Transverse colon (tissue), 4 donors: Measurements from ENCODE around the gene DLK2.

Experiments used
- CTCF ChIP-seq, 5 experiments: fragments of 200-600 bp in 3 of 5; fragments of 450-650 bp in 2 of 5; sonication (generic) in 3 of 5; IDR thresholded peaks; 1 replicate in 2 of 5; 2 replicates in 3 of 5; pipeline ENCODE4 v1.5.1; 2016 to 2017; ENCODE audit warnings: antibody characterized with exemption in 5 of 5, inconsistent platforms in 3 of 5, mild to moderate bottlenecking in 2 of 5, moderate library complexity in 1 of 5
- POLR2AphosphoS5 ChIP-seq, 3 donors: sonication (generic); formaldehyde crosslinking; IDR thresholded peaks; one replicate each; pipeline ENCODE4 v1.6.1; 2016; ENCODE audit warnings: antibody characterized with exemption in 3 of 3

DNA sequence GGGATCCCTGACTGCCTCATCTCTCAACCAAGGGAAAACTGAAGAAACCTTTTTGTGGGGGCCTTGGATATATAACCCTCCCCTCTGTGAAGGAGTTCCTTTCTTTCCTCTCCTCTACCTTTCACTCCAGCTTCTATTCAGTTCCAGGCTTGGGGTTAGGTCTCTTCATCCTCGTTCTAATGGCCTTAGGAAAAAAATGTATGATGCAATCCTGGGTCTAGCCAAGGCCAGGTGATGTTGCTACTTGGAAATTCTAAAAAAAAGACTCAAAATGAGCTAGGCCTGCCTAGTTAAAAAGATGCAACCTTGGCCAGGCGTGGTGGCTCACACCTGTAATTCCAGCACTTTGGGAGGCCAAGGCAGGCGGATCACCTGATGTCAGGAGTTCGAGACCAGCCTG, 20.4 kb downstream of the DLK2 start:
- TF ChIP-seq POLR2AphosphoS5 (IDR thresholded peaks at IDR 0.05) (no peak), CTCF (IDR thresholded peaks at IDR 0.05) (no peak)
